Loucy (cell line): ENCODE measurements around the gene SYNJ1.

Experiments
- H2AFZ ChIP-seq: fragments of 200-600 bp; sonication (generic); 2 replicates; pipeline ENCODE4 v1.6.0; 2016; ENCODE audit warnings: antibody characterized with exemption, mild to moderate bottlenecking, low read length, moderate library complexity
- H3F3A ChIP-seq: fragments of 200-600 bp; 2 replicates; pipeline ENCODE4 v1.6.0; 2016; ENCODE audit warnings: antibody characterized with exemption, low read depth, mild to moderate bottlenecking
- H3K27me3 ChIP-seq: fragments of 200-600 bp; sonication (generic); 2 replicates; pipeline ENCODE4 v1.6.1; 2014; ENCODE audit warnings: low read length, mild to moderate bottlenecking; ENCODE audit not compliant: insufficient read depth, poor library complexity, severe bottlenecking
- H3K36me3 ChIP-seq: fragments of 200-600 bp; sonication (generic); 2 replicates; pipeline ENCODE4 v1.6.1; 2016; ENCODE audit warnings: low read length; ENCODE audit not compliant: insufficient read depth
- H3K4me1 ChIP-seq: fragments of 200-600 bp; sonication (generic); 2 replicates; pipeline ENCODE4 v1.5.1; 2014; ENCODE audit warnings: low read length, mild to moderate bottlenecking; ENCODE audit not compliant: insufficient read depth, poor library complexity, severe bottlenecking
- H3K4me2 ChIP-seq: fragments of 200-600 bp; sonication (generic); 2 replicates; pipeline ENCODE4 v1.6.0; 2014; ENCODE audit warnings: antibody characterized with exemption, low read length, low read depth, mild to moderate bottlenecking; ENCODE audit not compliant: poor library complexity, severe bottlenecking
- H3K4me3 ChIP-seq: fragments of 200-600 bp; sonication (generic); 2 replicates; pipeline ENCODE4 v1.5.1; 2014; ENCODE audit warnings: low read length, mild to moderate bottlenecking, mixed read lengths; ENCODE audit not compliant: poor library complexity, severe bottlenecking
- H3K79me2 ChIP-seq: fragments of 200-600 bp; sonication (generic); 2 replicates; pipeline ENCODE4 v1.6.1; 2014; ENCODE audit warnings: low read length; ENCODE audit not compliant: insufficient read depth
- H3K9ac ChIP-seq: fragments of 200-600 bp; sonication (generic); 2 replicates; pipeline ENCODE4 v1.6.0; 2014; ENCODE audit warnings: mild to moderate bottlenecking, low read depth, low read length, moderate library complexity; ENCODE audit not compliant: poor library complexity, severe bottlenecking
- H3K9me2 ChIP-seq: fragments of 200-600 bp; sonication (generic); replicated peaks from 2 replicates; pipeline ENCODE4 v1.6.1; 2016; ENCODE audit warnings: low read depth, low read length, mixed read lengths
- H3K9me3 ChIP-seq: fragments of 200-600 bp; sonication (generic); 2 replicates; pipeline ENCODE4 v1.6.1; 2014; ENCODE audit warnings: mild to moderate bottlenecking, antibody characterized with exemption, low read length, low read depth; ENCODE audit not compliant: insufficient read depth
- H4K20me1 ChIP-seq: fragments of 200-600 bp; sonication (generic); 2 replicates; pipeline ENCODE4 v1.6.0; 2014; ENCODE audit warnings: antibody characterized with exemption, low read length, mild to moderate bottlenecking; ENCODE audit not compliant: insufficient read depth, poor library complexity, severe bottlenecking
- EZH2phosphoT487 ChIP-seq: fragments of 200-600 bp; IDR thresholded peaks from 2 replicates; pipeline ENCODE4 v1.6.1; 2018; ENCODE audit warnings: antibody characterized with exemption, mild to moderate bottlenecking, moderate library complexity, borderline replicate concordance
- TF ChIP-seq, protein P1 (sequence below): fragments of 200-600 bp; sonication (generic); conservative IDR thresholded peaks from 2 replicates; pipeline ENCODE4 v1.5.1; 2014; ENCODE audit warnings: mild to moderate bottlenecking, antibody characterized with exemption, low read length

The SYNJ1 gene

DNA sequence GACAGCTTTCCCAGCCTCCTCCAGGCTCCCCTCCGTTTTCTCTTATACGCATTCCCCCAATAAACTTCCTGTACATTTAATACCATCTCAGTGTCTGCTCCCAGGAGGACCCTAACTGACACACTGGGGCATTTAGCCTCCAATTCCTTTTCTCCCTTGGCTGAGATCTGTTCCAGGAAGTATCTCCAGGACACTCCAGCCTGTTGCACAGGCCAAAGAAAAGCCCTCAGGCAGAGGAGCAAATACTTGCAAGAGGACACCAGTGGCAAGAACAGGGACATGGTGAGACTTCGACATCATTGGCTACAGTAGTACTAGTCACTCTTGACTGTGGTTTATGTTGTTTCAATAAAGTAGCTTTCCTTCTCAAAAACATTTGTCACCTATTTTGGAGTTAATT lies 4.7 kb upstream of the SYNJ1 start:
- Histone ChIP-seq H3K9me3 (no peaks in the 10 kb centered on the region), H2AFZ (no peak overlapping the region), H3K27me3 (no peaks in the 10 kb centered on the region), H3K4me2 (no peak overlapping the region), H3F3A (no peaks in the 10 kb centered on the region), H3K79me2 (0 out of 2 replicates have a peak, but pooled peaks cover under 1% of the 10 kb centered on the region), H3K9ac (no peak overlapping the region), H3K4me3 (no peak overlapping the region), H3K9me2 (no peaks in the 10 kb centered on the region), H3K36me3 (peaks cover 44% of the 10 kb centered on the region), H4K20me1 (no peaks in the 10 kb centered on the region), H3K4me1 (peaks cover 7% of the 10 kb centered on the region)
- TF ChIP-seq, protein P1, sequence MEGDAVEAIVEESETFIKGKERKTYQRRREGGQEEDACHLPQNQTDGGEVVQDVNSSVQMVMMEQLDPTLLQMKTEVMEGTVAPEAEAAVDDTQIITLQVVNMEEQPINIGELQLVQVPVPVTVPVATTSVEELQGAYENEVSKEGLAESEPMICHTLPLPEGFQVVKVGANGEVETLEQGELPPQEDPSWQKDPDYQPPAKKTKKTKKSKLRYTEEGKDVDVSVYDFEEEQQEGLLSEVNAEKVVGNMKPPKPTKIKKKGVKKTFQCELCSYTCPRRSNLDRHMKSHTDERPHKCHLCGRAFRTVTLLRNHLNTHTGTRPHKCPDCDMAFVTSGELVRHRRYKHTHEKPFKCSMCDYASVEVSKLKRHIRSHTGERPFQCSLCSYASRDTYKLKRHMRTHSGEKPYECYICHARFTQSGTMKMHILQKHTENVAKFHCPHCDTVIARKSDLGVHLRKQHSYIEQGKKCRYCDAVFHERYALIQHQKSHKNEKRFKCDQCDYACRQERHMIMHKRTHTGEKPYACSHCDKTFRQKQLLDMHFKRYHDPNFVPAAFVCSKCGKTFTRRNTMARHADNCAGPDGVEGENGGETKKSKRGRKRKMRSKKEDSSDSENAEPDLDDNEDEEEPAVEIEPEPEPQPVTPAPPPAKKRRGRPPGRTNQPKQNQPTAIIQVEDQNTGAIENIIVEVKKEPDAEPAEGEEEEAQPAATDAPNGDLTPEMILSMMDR, result no peak
- no peak for TF ChIP-seq EZH2phosphoT487

DNA sequence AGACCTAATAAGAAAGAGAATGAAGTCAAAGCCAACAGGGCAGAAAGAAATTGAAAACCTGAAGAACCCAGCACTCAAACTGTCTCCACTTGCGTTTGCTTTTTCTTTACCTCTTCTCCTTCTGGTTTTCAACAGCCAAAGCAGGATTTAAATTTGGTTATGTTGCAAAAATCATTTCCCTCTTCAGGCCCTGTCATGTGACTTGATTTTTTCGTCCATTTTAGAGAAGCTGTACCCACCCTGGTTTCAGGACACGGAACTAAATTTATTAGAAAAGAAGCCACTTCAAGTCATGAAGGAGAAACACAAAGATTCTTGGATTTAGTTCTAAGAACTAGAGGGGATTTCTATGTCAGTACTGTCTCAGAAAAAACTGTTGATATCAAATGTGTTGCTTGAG lies 1.0 kb upstream of the SYNJ1 start:
- H3K36me3 ChIP-seq, result peaks cover 12% of the 10 kb centered on the region; the same call in 1 of the 2 replicates

DNA sequence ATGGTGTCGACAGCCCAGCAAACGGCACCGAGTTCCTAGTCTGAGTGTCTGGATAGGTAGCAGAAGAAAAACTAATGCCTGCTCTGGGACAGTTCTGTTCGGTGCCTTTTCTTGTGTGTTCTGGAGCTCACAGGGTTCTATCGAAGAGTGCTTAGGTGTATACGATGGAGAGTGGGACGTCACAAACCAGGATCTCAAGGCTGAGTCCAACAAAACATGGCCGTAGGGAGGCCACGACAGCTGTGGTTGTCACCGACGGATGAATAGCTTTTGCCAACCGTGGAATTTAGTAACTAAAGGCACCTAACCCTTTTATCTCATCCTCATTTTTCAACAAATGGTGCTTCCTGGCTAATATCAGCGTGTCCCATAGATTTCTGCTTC lies 635 bp upstream of the SYNJ1 start:
- Histone ChIP-seq H3K9me2 (no peaks in the 10 kb centered on the region), H3K36me3 (peaks cover 10% of the 10 kb centered on the region; the same call in 1 of the 2 replicates), H2AFZ (peak overlapping the region; percentile 86), H3F3A (no peaks in the 10 kb centered on the region), H3K27me3 (no peaks in the 10 kb centered on the region), H3K9ac (peak overlapping the region; percentile 89), H3K4me1 (peaks cover 10% of the 10 kb centered on the region), H3K9me3 (no peaks in the 10 kb centered on the region), H3K79me2 (peaks cover 27% of the 10 kb centered on the region), H4K20me1 (no peaks in the 10 kb centered on the region), H3K4me3 (peak overlapping the region; percentile 96), H3K4me2 (peak overlapping the region; percentile 85)
- TF ChIP-seq, protein P1, result no peak
- TF ChIP-seq EZH2phosphoT487, result no peak

More for the DNA sequence above, 1.0 kb upstream of the SYNJ1 start:
- Histone ChIP-seq H3K4me3 (peak overlapping the region; percentile 96), H3K9me2 (no peaks in the 10 kb centered on the region), H3K27me3 (no peaks in the 10 kb centered on the region), H3K9ac (no peak overlapping the region), H4K20me1 (no peaks in the 10 kb centered on the region), H3F3A (no peaks in the 10 kb centered on the region), H3K4me1 (peaks cover 10% of the 10 kb centered on the region), H3K79me2 (peaks cover 27% of the 10 kb centered on the region), H2AFZ (peak overlapping the region; percentile 86; the same call in 1 of the 2 replicates), H3K4me2 (peak overlapping the region; percentile 85), H3K9me3 (no peaks in the 10 kb centered on the region)
- no peak for TF ChIP-seq EZH2phosphoT487
- TF ChIP-seq, protein P1, result no peak
